Duodenal mucosa (tissue), 2 donors: ENCODE results near the gene ACTMAP.
"Not testable (repeated sequence)": the region's sequence is repeated elsewhere in the genome, so short reads cannot be mapped to it uniquely, and the experiment has no call there.

Experiments
- H3K27ac ChIP-seq: one replicate; pipeline ENCODE4 v1.7.0; 2013; ENCODE audit warnings: low read depth, low read length
- H3K27me3 ChIP-seq, 2 donors: one replicate each; pipeline ENCODE4 v1.7.0; 2013; ENCODE audit warnings: low read length in 2 of 2, control low read depth in 1 of 2; ENCODE audit not compliant: insufficient read depth in 2 of 2, control insufficient read depth in 1 of 2
- H3K36me3 ChIP-seq, 2 donors: one replicate each; pipeline ENCODE4 v1.7.0; 2013; ENCODE audit warnings: low read length in 2 of 2, control low read depth in 1 of 2; ENCODE audit not compliant: insufficient read depth in 2 of 2, control insufficient read depth in 1 of 2
- H3K4me1 ChIP-seq, 2 donors: one replicate each; pipeline ENCODE4 v1.7.0; 2013; ENCODE audit warnings: low read length in 2 of 2, control low read depth in 1 of 2; ENCODE audit not compliant: insufficient read depth in 2 of 2, control insufficient read depth in 1 of 2
- H3K4me3 ChIP-seq, 2 donors: one replicate each; pipeline ENCODE4 v1.7.0; 2013; ENCODE audit warnings: low read length in 2 of 2, low read depth in 1 of 2
- H3K9ac ChIP-seq, 2 donors: one replicate each; pipeline ENCODE4 v1.7.0; 2013; ENCODE audit warnings: low read length in 2 of 2, low read depth in 1 of 2
- H3K9me3 ChIP-seq, 2 donors: one replicate each; pipeline ENCODE4 v1.7.0; 2013; ENCODE audit warnings: low read length in 2 of 2, control low read depth in 1 of 2; ENCODE audit not compliant: control insufficient read depth in 1 of 2

Gene ACTMAP

DNA sequence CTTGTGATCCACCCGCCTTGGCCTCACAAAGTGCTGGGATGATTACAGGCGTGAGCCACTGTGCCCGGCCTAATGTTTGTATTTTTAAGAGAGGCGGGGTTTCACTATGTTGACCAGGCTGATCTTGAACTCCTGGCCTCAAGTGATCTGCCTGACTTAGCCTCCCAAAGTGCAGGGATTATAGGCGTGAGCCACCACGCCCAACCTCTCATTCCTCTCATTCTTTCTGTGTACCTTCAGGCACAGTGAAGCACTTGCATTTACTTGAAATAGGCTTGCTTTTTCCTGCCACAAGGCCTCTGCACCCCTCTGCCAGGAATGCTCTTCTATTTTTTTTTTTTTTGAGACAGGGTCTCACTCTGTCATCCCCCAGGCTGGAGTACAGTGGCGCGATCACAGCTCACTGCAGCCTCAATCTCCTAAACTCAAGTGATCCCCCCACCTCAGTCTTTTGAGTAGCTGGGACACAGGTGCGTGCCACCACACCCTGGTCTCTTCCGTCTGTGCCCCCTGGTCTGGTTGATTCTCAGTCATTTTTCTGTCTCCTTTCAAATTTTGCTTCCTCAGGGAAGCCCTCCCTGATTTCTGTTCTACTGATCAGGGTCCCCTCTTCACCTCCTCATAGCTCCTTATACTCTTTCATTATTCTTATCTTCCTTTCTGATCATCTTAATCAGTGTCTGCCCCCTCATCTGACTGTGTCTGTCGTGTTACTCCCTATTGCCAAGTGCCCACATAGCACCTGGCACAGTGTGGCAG, 15.1 kb downstream of the ACTMAP start:
- no peak overlapping the region for H3K4me3 ChIP-seq

DNA sequence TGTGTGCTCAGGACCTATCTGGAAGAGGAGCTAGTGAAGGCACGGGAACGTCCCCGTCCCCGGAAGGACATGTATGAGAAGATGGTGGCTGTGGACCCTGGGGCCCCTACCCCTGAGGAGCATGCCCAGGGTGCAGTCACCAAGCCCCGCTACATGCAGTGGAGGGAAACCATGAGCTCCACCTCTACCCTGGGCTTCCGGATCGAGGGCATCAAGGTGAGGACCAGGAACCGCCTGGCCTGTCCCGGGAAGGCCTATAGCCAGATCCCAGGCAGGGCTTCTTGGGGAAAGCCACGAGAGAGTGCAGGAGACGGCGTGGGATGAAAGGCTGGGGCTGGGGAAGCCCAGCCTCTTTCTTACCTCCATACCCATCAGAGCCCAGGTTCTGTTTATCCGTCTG, 17.1 kb downstream of the ACTMAP start:
- no peak overlapping the region for H3K27ac ChIP-seq
- no peak overlapping the region for H3K9ac ChIP-seq
- H3K36me3 ChIP-seq = peaks cover 35 to 75% of the 10 kb centered on the region in 2 donors
- H3K27me3 ChIP-seq = no peaks in the 10 kb centered on the region
- H3K4me1 ChIP-seq = peaks cover 11 to 14% of the 10 kb centered on the region in 2 donors
- H3K9me3 ChIP-seq = no peaks in the 10 kb centered on the region
- H3K4me3 ChIP-seq = no peak overlapping the region

More for the DNA sequence above, 15.1 kb downstream of the ACTMAP start:
- Histone ChIP-seq H3K27me3 (no peaks in the 10 kb centered on the region), H3K9ac (no peak overlapping the region), H3K4me1 (peaks cover 11 to 19% of the 10 kb centered on the region in 2 donors), H3K9me3 (no peaks in the 10 kb centered on the region), H3K27ac (peak overlapping the region; percentile 6), H3K36me3 (peaks cover 46 to 80% of the 10 kb centered on the region in 2 donors)

DNA sequence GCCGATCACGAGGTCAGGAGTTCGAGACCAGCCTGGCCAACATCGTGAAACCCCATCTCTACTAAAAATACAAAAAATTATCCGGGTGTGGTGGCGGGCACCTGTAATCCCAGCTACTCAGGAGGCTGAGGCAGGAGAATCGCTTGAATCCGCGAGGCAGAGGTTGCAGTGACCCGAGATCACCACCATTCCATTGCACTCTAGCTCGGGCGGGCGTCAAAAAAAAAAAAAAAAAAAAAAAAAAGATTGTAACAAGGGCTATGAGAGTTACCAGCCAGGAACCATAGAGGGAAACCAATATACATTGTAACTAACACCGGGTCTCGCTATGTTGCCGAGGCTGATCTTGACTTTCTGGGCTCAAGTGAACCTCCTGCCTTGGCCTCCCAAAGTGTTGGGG, 18.0 kb downstream of the ACTMAP start:
- Histone ChIP-seq H3K4me1 (peaks cover 11 to 14% of the 10 kb centered on the region in 2 donors), H3K36me3 (peaks cover 32 to 79% of the 10 kb centered on the region in 2 donors)
- not testable (repeated sequence) for H3K27ac ChIP-seq, H3K9ac ChIP-seq, H3K4me3 ChIP-seq, H3K27me3 ChIP-seq, H3K9me3 ChIP-seq

DNA sequence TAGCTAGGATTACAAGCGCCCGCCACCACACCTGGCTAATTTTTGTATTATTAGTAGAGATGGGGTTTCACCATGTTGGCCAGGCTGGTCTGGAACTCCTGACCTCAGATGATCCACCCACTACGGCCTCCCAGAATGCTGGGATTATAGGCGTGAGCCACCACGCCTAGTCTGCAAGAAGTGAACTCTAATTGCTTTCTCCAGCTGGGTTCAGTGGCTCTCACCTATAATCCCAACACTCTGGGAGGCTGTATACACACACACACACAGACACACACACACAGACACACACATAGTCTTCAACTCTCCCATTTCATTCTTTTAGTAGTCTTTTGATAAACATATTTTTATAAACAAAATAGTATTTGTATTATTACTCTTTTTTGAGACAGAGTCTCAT, 20.2 kb downstream of the ACTMAP start:
- H3K27ac ChIP-seq, H3K4me3 ChIP-seq, H3K9me3 ChIP-seq, H3K27me3 ChIP-seq, H3K4me1 ChIP-seq, H3K9ac ChIP-seq: not testable (repeated sequence)
- H3K36me3 ChIP-seq = peaks cover 34 to 78% of the 10 kb centered on the region in 2 donors

DNA sequence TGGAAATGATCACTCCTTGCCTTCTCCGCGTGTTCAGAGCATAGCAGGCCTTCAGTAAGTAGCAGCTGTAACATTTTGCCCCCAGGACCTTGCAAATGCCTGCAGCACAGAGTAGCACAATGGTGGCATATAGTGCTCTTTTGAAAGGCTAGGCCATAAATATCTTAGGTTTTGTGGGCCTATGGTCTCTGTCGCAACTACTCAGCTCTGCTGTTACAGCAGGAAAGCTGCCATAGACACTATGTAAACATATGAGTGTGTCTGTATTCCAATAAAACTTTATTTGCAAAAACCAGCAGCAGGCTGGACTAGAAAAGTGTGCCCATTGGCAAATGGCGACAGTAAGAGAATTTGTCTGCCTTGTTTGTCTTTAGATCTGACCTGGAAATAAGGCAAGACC, 24.0 kb downstream of the ACTMAP start:
- Histone ChIP-seq H3K9me3 (no peaks in the 10 kb centered on the region), H3K27ac (no peak overlapping the region), H3K27me3 (no peaks in the 10 kb centered on the region), H3K4me1 (peaks cover 5 to 8% of the 10 kb centered on the region in 2 donors), H3K36me3 (peaks cover 20 to 62% of the 10 kb centered on the region in 2 donors), H3K9ac (no peak overlapping the region), H3K4me3 (no peak overlapping the region)

DNA sequence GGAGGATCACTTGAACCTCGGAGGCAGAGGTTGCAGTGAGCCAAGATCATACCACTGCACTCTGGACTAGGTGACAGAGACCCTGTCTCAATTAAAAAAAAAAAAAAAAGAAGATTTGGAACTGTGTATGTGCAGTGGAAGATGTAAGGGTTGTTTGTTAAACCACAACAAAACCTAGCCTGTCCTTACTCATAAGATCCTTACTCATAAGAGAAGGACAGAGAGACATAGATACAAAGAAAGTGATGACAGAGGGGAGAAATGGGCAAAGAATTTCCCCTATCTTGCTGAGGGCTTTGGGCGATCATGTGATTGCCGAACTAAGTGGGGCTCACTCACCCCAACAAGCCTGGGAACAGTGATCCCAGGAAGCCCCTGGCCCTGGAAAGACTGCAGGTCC, 25.4 kb downstream of the ACTMAP start:
- no peaks in the 10 kb centered on the region for H3K27me3 ChIP-seq
- peaks cover 14 to 48% of the 10 kb centered on the region in 2 donors for H3K36me3 ChIP-seq

DNA sequence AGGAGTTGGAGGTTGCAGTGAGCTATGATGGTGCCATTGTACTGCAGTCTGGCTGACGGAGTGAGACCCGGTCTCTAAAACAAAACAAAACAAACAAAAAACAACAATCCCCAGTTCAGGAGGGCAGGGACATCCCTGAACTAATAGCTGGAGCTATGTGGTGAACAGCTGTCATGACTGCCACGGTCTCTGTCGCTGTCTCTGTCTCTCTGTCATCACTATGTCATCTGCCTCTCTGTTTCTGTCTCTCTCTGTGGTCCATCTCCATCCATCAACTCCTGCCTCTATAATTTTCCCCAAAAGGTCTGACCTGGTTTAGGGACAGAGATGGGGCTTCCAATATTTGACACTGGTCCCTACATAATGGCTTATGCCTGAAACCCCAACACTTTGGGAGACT, 26.0 kb downstream of the ACTMAP start:
- H3K4me1 ChIP-seq = peaks cover 20 to 22% of the 10 kb centered on the region in 2 donors
- no peak overlapping the region for H3K4me3 ChIP-seq
- H3K9ac ChIP-seq = no peak overlapping the region
- no peaks in the 10 kb centered on the region for H3K9me3 ChIP-seq
- H3K27me3 ChIP-seq = no peaks in the 10 kb centered on the region
- no peak overlapping the region for H3K27ac ChIP-seq
- peaks cover 14 to 48% of the 10 kb centered on the region in 2 donors for H3K36me3 ChIP-seq

More for the DNA sequence above, 25.4 kb downstream of the ACTMAP start:
- Histone ChIP-seq H3K9ac (no peak overlapping the region), H3K4me1 (peaks cover 14 to 17% of the 10 kb centered on the region in 2 donors), H3K27ac (no peak overlapping the region), H3K9me3 (no peaks in the 10 kb centered on the region), H3K4me3 (no peak overlapping the region)

DNA sequence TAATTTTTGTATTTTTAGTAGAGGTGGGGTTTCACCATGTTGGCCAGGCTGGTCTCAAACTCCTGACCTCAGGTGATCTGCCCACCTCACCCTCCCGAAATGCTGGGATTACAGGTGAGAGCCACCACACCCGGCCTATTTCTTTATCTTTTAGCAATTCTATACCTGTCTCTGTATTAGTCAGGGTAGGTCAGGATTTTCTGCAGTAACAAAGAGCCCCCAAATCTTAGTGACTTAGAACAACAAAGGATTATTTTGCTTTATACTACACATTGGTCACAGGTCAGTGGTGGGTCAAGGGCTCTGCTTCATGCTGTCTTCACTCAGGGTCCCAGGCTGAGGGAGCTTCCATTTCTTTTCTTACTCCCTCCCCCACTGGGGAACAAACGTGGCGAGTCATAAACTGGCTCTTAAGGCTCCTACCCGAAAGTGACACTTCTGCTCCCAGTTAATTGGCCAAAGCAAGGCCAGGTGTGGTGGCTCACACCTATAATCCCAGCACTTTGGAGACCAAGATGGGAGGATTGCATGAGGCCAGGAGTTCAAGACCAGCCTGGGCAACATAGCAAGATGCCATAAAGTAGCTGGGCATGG, 26.5 kb downstream of the ACTMAP start:
- Histone ChIP-seq H3K36me3 (peaks cover 14 to 45% of the 10 kb centered on the region in 2 donors), H3K4me1 (peaks cover 20 to 25% of the 10 kb centered on the region in 2 donors), H3K4me3 (no peak overlapping the region), H3K9ac (no peak overlapping the region), H3K27ac (no peak overlapping the region), H3K27me3 (no peaks in the 10 kb centered on the region), H3K9me3 (no peaks in the 10 kb centered on the region)

DNA sequence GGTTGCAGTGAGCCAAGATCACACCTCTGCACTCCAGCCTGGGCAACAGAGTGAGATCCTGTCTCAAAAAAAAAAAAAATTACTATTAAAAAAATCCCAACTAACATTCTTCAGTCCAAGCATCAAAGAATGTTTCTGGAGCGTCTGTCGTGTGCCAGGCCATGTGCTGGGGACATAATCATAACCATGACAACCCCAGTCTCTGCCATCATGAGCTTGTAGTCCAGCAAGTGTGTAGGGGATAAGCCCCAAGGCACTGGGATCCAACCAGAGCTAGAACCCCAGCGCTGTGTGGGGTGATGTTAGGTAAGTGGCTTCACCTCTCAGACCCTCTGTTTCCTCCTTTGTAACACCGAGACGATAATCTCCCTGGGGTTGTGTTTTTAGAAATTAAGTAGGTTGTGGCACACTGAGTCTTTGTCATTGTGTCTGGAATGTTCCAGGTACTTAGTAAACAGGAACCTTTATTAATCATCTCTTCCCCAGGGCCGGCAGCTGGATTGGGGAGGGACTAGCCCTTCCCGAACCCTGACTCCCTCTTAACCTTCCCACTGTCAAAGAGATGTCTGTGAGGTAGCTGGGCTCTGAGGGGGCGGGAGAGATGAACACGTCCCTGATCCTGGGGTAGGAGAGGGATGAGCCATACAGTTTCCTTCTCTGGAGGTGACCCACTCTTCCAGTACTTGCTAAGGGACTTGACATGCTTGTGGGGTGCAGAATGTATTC, 28.2 kb downstream of the ACTMAP start:
- no peak overlapping the region for H3K9ac ChIP-seq
- peaks cover 14 to 30% of the 10 kb centered on the region in 2 donors for H3K36me3 ChIP-seq
- peaks cover 33 to 38% of the 10 kb centered on the region in 2 donors for H3K4me1 ChIP-seq

DNA sequence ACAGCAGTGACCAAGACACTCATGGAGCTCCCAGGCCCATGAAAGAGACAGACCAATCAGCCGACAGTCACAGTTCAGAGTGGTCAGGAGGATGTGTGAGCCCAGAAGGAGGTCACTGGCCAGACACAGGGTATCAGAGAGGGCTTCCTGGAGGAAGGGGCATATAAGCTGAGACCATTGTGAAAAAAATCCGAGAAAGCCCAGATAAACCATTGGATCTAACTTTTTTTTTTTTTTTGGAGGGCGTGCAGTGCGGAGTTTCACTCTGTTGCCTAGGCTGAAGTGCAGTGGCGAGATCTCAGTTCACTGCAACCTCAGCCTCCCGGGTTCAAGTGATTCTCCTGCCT, 29.2 kb downstream of the ACTMAP start:
- peaks cover 36 to 41% of the 10 kb centered on the region in 2 donors for H3K4me1 ChIP-seq
- H3K9ac ChIP-seq = peak overlapping the region in 1 of 2 donors; percentile 99
- H3K9me3 ChIP-seq = no peaks in the 10 kb centered on the region
- H3K27ac ChIP-seq = peak overlapping the region; percentile 34
- H3K36me3 ChIP-seq = peaks cover 10 to 22% of the 10 kb centered on the region in 2 donors
- no peaks in the 10 kb centered on the region for H3K27me3 ChIP-seq
- H3K4me3 ChIP-seq = peak overlapping the region; percentile 24 to 90

More for the DNA sequence above, 28.2 kb downstream of the ACTMAP start:
- H3K27me3 ChIP-seq = no peaks in the 10 kb centered on the region
- H3K4me3 ChIP-seq = peak overlapping the region in 1 of 2 donors; percentile 7
- no peak overlapping the region for H3K27ac ChIP-seq
- H3K9me3 ChIP-seq = no peaks in the 10 kb centered on the region
